ENCODE data around the gene MICAL1.

Gene MICAL1

GRCh38 chr6:109428889-109429477, 26.6 kb downstream of the MICAL1 start:
- DNase-seq (ENCODE audit: low spot score): no peak

DNA sequence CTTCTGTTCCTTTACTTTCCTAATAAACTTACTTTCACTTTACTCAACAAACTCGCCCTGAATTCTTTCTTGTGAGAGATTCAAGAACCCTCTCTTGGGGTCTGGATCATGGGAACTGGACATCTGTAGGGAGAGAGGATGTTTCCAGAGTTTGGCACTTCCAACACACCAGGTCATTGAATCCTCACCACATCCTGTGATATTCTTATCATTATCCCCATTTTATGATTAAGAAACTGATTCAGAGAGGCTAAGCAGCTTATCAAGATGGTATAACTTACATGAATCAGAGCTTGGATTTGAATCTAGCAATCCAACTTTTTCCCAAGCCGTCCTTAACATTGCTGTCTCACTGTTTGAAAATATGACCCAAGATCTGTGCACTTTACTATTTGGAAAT, 30.6 kb downstream of the MICAL1 start:
- no peak for DNase-seq (ENCODE audit: low spot score)

DNA sequence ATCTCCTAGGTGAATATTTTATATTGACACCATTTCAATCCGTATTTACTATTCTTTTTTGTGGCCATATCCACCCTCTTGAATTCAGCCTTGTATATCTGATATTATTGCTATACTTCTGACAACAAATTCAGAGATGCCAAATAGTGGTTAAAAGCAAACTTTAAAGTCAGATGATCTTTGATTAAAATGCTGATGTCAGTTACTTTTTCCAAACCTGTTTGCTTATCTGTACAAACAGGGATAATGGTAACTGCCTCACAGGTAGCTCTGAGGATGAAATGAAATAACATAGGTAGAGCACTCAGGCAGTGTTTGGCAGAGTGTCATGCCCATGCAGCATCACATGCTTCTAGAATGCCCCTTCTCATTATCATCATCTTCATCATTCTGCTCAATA, 34.4 kb downstream of the MICAL1 start:
- no peak for DNase-seq (ENCODE audit: low spot score)

- DNase-seq (ENCODE audit: low spot score): no peak
Measured at GRCh38 chr6:109420751-109421150, 34.8 kb downstream of the MICAL1 start.

- no peak for DNase-seq (ENCODE audit: low spot score)
Measured at GRCh38 chr6:109417646-109418045, 37.9 kb downstream of the MICAL1 start.

- DNase-seq (ENCODE audit: low spot score): no peak
Measured at GRCh38 chr6:109411034-109411433, 44.5 kb downstream of the MICAL1 start.

DNA sequence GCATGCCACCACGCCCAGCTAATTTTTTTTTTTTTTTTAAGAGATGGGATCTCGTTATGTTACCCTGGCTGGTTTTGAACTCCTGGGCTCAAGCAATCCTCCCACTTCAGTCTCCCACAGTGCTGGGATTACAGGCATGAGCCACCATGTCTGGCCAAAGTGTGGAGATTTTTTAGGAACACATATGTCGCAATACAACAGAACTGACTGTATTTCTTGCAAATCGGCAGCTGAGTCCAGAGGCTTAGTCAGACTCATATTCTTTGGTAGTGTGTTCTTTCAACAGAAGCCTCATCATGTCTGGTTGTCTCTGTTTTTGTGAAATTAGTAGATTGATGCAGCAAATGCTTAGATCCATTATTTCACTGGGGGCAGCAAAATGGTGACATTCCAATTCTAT, 49.4 kb downstream of the MICAL1 start:
- no peak for DNase-seq (ENCODE audit: low spot score)

DNA sequence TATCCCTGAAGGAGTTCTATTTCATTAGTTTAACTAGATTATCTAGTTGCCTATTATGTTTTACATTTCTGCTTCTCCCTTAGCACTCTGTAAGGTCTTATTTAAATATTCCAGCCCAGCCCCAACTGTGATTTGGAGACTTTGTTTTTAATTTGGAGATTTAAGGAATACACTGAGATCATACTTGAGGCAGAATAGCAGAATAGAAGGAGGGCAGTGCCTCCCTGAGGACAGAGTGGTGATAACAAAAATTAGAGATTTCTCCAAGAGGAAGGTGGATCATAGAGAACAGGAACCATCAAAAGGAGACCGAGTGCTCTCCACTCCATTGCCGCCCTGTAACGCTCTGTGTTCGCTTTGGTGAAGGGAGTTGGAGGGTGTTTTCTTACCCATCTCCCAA, 58.6 kb downstream of the MICAL1 start:
- DNase-seq (ENCODE audit: low spot score): no peak

DNA sequence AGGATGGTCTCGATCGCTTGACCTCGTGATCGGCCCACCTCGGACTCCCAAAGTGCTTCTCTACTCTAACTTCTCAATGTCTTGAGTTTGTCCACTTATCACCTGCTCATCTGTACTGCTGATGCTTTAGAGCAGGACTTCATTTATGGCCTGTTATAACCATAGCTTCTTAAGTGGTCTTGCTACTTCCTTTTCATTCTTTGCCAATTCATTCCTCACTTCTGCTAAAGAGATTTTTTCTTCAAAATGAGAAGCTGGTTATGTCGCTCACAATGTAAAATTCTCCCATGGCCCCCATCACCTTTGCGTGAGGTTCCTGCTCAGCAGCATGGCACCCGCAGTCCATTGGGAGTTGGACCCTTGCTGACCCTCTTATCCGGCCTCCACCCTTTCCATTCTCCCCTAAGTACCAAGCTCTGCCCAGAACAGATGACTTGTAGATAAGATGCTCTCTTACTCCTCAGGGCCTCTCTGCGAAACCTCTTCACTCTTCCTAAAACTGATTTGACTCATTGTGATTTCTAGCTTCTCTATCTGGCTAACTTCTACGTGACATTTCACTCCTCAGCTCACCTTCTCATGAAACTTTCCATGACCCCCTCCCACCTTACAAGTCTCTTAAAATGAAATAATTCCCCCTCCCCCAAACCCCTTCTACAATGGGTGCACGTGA, 59.4 kb downstream of the MICAL1 start:
- no peak for DNase-seq (ENCODE audit: low spot score)

Measured in globus pallidus (tissue), 1 donor.